Smooth muscle cell (in vitro differentiated cells): ENCODE measurements around the gene SRSF9. TPM values are rescaled to one million over a fixed set of nuclear protein-coding genes. Genes with fewer than 3 reads are reported as not detected.

ENCODE experiments used
- DNase-seq: peaks from one replicate; lab custom pipeline; 2025; ENCODE audit not compliant: unreplicated experiment; lab: John Stamatoyannopoulos, UW
- H2AFZ ChIP-seq: fragments of 200-600 bp; sonication (generic); 2 replicates; pipeline ENCODE4 v1.6.0; 2016; ENCODE audit warnings: antibody characterized with exemption, low read depth, mild to moderate bottlenecking
- H3F3A ChIP-seq: fragments of 200-600 bp; sonication (generic); 2 replicates; pipeline ENCODE4 v1.6.0; 2017; ENCODE audit warnings: antibody characterized with exemption, low read depth
- H3K27ac ChIP-seq: fragments of 200-600 bp; sonication (generic); 2 replicates; pipeline ENCODE4 v1.5.1; 2016; ENCODE audit warnings: low read depth, mild to moderate bottlenecking
- H3K27me3 ChIP-seq: fragments of 200-600 bp; sonication (generic); 2 replicates; pipeline ENCODE4 v1.6.1; 2016; ENCODE audit warnings: low read depth, mild to moderate bottlenecking
- H3K36me3 ChIP-seq: fragments of 200-600 bp; sonication (generic); 2 replicates; pipeline ENCODE4 v1.5.1; 2016; ENCODE audit warnings: low read depth
- H3K4me1 ChIP-seq: fragments of 200-600 bp; sonication (generic); 2 replicates; pipeline ENCODE4 v1.5.1; 2016; ENCODE audit warnings: low read depth
- H3K4me2 ChIP-seq: fragments of 200-600 bp; sonication (generic); 2 replicates; pipeline ENCODE4 v1.6.0; 2016; ENCODE audit warnings: mild to moderate bottlenecking
- H3K4me3 ChIP-seq: fragments of 200-600 bp; sonication (generic); 2 replicates; pipeline ENCODE4 v1.5.1; 2016; ENCODE audit warnings: mild to moderate bottlenecking
- H3K79me2 ChIP-seq: fragments of 200-600 bp; sonication (generic); 2 replicates; pipeline ENCODE4 v1.6.0; 2016; ENCODE audit warnings: low read depth, mild to moderate bottlenecking
- H3K9ac ChIP-seq: fragments of 200-600 bp; sonication (generic); 2 replicates; pipeline ENCODE4 v1.6.0; 2016; ENCODE audit warnings: low read depth
- H3K9me3 ChIP-seq: fragments of 200-600 bp; sonication (generic); replicated peaks from 2 replicates; pipeline ENCODE4 v1.5.1; 2016; ENCODE audit warnings: low read depth
- H4K20me1 ChIP-seq: fragments of 200-600 bp; sonication (generic); 2 replicates; pipeline ENCODE4 v1.6.0; 2016; ENCODE audit warnings: low read depth
- CTCF ChIP-seq: fragments of 200-600 bp; sonication (generic); IDR thresholded peaks from 2 replicates; pipeline ENCODE4 v1.5.1; 2017; ENCODE audit warnings: borderline replicate concordance, mild to moderate bottlenecking, antibody characterized with exemption; ENCODE audit not compliant: insufficient read depth, poor library complexity, severe bottlenecking
- WGBS: methylation state at CpG from one replicate; pipeline ENCODE4 v1.1.7; 2016; ENCODE audit warnings: low lambda C conversion rate; 5-methylcytosine and 5-hydroxymethylcytosine counted together
- polyA plus RNA-seq: library from polyadenylated mRNA; unstranded; fragments of >200 nt; fragmentation: Nextera tagmentation; extraction: Ambion mirVana; gene quantifications from 2 replicates; pipeline ENCODE4 v1.2.1, GENCODE V29; 2016
- total RNA-seq: library from RNA; depleted of rRNA; stranded (reverse); fragments of >200 nt; gene quantifications from 2 replicates; pipeline ENCODE4 v1.2.3, GENCODE V29; 2014

SRSF9 gene
- total and polyA plus RNA-seq, 2 experiments from 2014 or later, result 133 to 264 TPM

GRCh38 chr12:120429368-120429767 lies 40.2 kb downstream of the SRSF9 start:
- Histone ChIP-seq H3K27me3 (no peaks in the 10 kb centered on the region), H3F3A (no peaks in the 10 kb centered on the region), H3K36me3 (no peaks in the 10 kb centered on the region), H3K4me2 (no peak overlapping the region), H3K79me2 (no peaks in the 10 kb centered on the region), H3K9me3 (no peaks in the 10 kb centered on the region), H3K27ac (no peak overlapping the region), H3K4me3 (no peak overlapping the region), H2AFZ (no peak overlapping the region), H3K9ac (no peak overlapping the region), H4K20me1 (no peaks in the 10 kb centered on the region), H3K4me1 (no peaks in the 10 kb centered on the region)
- 76% methylated on average over 7 of the region's 7 CpGs for WGBS
- no peak for DNase-seq
- no peak for TF ChIP-seq CTCF

- H2AFZ ChIP-seq, result no peak overlapping the region
- H4K20me1 ChIP-seq, result no peaks in the 10 kb centered on the region
- H3K4me2 ChIP-seq, result no peak overlapping the region
- H3K27me3 ChIP-seq, result no peaks in the 10 kb centered on the region
- H3F3A ChIP-seq, result no peaks in the 10 kb centered on the region
- no peak overlapping the region for H3K9ac ChIP-seq
- H3K4me3 ChIP-seq, result no peak overlapping the region
- TF ChIP-seq CTCF, result no peak
- H3K4me1 ChIP-seq, result no peaks in the 10 kb centered on the region
- H3K27ac ChIP-seq, result no peak overlapping the region
- DNase-seq, result no peak
- H3K9me3 ChIP-seq, result no peaks in the 10 kb centered on the region
- WGBS, result 77% methylated on average over 8 of the region's 8 CpGs
- H3K79me2 ChIP-seq, result no peaks in the 10 kb centered on the region
- H3K36me3 ChIP-seq, result no peaks in the 10 kb centered on the region
Observed at GRCh38 chr12:120428597-120429229, 40.8 kb downstream of the SRSF9 start.

- 81% methylated on average over 3 of the region's 3 CpGs for WGBS
- Histone ChIP-seq H3K9ac (no peak overlapping the region), H2AFZ (no peak overlapping the region), H3F3A (no peaks in the 10 kb centered on the region), H3K4me2 (no peak overlapping the region), H3K79me2 (no peaks in the 10 kb centered on the region), H3K36me3 (no peaks in the 10 kb centered on the region), H3K4me3 (no peak overlapping the region), H4K20me1 (no peaks in the 10 kb centered on the region), H3K27ac (no peak overlapping the region), H3K4me1 (no peaks in the 10 kb centered on the region), H3K9me3 (no peaks in the 10 kb centered on the region), H3K27me3 (no peaks in the 10 kb centered on the region)
- TF ChIP-seq CTCF, result no peak
- DNase-seq, result no peak
Observed at GRCh38 chr12:120425797-120426196, 43.8 kb downstream of the SRSF9 start.

- Histone ChIP-seq H2AFZ (no peak overlapping the region), H3K4me2 (no peak overlapping the region), H3K27me3 (no peaks in the 10 kb centered on the region), H3K9me3 (no peaks in the 10 kb centered on the region), H3K27ac (no peak overlapping the region), H3F3A (no peaks in the 10 kb centered on the region), H3K79me2 (no peaks in the 10 kb centered on the region), H4K20me1 (no peaks in the 10 kb centered on the region), H3K9ac (no peak overlapping the region), H3K4me3 (no peak overlapping the region), H3K4me1 (no peaks in the 10 kb centered on the region), H3K36me3 (no peaks in the 10 kb centered on the region)
- 92% methylated on average over 6 of the region's 7 CpGs for WGBS
- TF ChIP-seq CTCF, result no peak
- DNase-seq, result no peak
Observed at GRCh38 chr12:120422892-120423456, 46.6 kb downstream of the SRSF9 start.
